ENCODE results near the gene RABGAP1L. TPM values are rescaled to one million over a fixed set of nuclear protein-coding genes. Genes with fewer than 3 reads are reported as not detected.

The RABGAP1L gene
- total and polyA plus RNA-seq, 10 of the 15 experiments (the other 5 are each of a cell fraction or from before 2014, with no cell fraction given) = 5.8 to 194 (median 113) TPM

DNA sequence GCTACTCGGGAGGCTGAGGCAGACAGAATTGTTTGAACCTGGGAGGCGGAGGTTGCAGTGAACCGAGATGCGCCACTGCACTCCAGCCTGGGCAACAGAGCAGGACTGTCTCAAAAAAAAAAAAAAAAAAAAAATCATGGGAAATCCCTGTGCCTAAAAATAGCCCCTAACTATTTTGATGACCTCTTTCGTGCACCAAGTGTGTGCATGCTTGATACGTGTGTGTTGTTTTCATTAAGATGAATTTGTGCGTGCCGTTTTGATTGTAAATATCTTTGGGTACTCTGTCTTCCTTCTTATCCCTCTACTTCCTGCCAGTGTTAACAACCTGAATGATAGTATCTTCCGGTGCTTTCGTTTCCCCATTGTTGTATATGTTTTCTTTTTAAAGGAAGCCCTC is 850.2 kb downstream of the RABGAP1L start:
- FAIRE-seq = no peak
- Histone ChIP-seq H3K4me2 (ENCODE audit: control insufficient read depth, insufficient read depth) (no peak overlapping the region), H3K4me3 (no peak overlapping the region), H3K9me3 (replicated peaks; ENCODE audit: control insufficient read depth, insufficient read depth, low read length) (no peaks in the 10 kb centered on the region), H2AFZ (ENCODE audit: control insufficient read depth, low read depth, low read length) (no peak overlapping the region), H3K79me2 (ENCODE audit: control insufficient read depth, insufficient read depth, low read length) (peaks cover 29% of the 10 kb centered on the region), H3K27ac (ENCODE audit: control insufficient read depth, insufficient read depth) (no peak overlapping the region), H4K20me1 (ENCODE audit: control insufficient read depth, insufficient read depth) (no peaks in the 10 kb centered on the region), H3K36me3 (ENCODE audit: control insufficient read depth in 2 of 2, insufficient read depth in 2 of 2, low read length in 1 of 2) (peaks cover 1 to 42% of the 10 kb centered on the region in 2 experiments; a peak in 3 of 4 replicates), H3K9ac (ENCODE audit: control insufficient read depth, insufficient read depth, low read length) (no peak overlapping the region), H3K4me1 (ENCODE audit: control insufficient read depth, insufficient read depth, low read length) (no peaks in the 10 kb centered on the region; the same call in 1 of the 2 replicates), H3K27me3 (replicated peaks in 1 of 2; ENCODE audit: control insufficient read depth in 2 of 2, insufficient read depth in 2 of 2, low read length in 1 of 2) (no peaks in the 10 kb centered on the region)
- ChIA-PET POLR2A (no interaction called here), CTCF (no interaction called here), SMC1A (ENCODE audit: uncharacterized antibody, unreplicated experiment) (no interaction called here), RAD21 (ENCODE audit: unreplicated experiment) (no interaction called here)
- no peak for ATAC-seq
- intact Hi-C loops (cut with micrococcal nuclease; ENCODE audit: unreplicated experiment) = no loop called here
- WGBS (ENCODE audit: insufficient coverage, insufficient replicate concordance, low lambda C conversion rate, missing lambda C conversion rate) = 93% methylated on average over 10 of the region's 10 CpGs
- in situ Hi-C loops (cut with MboI) = no loop called here
- no peak for DNase-seq (ENCODE audit: low read depth, low spot score)
- no TSS peak for BruUV-seq (replicated peaks)
- no peak for TF ChIP-seq HDGF (IDR thresholded peaks at IDR 0.05)
- no peak for TF ChIP-seq POU2F2 (IDR thresholded peaks at IDR 0.05; ENCODE audit: borderline replicate concordance, low read depth, low read length)
- no peak for TF ChIP-seq SMC3 (IDR thresholded peaks at IDR 0.05; ENCODE audit: borderline replicate concordance, low read length)
- no peak for TF ChIP-seq MXI1 (IDR thresholded peaks at IDR 0.05; ENCODE audit: low read depth, low read length)
- TF ChIP-seq, protein P1, sequence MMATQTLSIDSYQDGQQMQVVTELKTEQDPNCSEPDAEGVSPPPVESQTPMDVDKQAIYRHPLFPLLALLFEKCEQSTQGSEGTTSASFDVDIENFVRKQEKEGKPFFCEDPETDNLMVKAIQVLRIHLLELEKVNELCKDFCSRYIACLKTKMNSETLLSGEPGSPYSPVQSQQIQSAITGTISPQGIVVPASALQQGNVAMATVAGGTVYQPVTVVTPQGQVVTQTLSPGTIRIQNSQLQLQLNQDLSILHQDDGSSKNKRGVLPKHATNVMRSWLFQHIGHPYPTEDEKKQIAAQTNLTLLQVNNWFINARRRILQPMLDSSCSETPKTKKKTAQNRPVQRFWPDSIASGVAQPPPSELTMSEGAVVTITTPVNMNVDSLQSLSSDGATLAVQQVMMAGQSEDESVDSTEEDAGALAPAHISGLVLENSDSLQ (IDR thresholded peaks at IDR 0.05) = no peak
- TF ChIP-seq EGR1 (IDR thresholded peaks at IDR 0.05; ENCODE audit: borderline replicate concordance in 1 of 2, low read depth in 2 of 2, low read length in 2 of 2) = no peak
- no peak for TF ChIP-seq JUNB (IDR thresholded peaks at IDR 0.05)
- no peak for TF ChIP-seq ZBTB33 (IDR thresholded peaks at IDR 0.05)
- TF ChIP-seq, protein P2, sequence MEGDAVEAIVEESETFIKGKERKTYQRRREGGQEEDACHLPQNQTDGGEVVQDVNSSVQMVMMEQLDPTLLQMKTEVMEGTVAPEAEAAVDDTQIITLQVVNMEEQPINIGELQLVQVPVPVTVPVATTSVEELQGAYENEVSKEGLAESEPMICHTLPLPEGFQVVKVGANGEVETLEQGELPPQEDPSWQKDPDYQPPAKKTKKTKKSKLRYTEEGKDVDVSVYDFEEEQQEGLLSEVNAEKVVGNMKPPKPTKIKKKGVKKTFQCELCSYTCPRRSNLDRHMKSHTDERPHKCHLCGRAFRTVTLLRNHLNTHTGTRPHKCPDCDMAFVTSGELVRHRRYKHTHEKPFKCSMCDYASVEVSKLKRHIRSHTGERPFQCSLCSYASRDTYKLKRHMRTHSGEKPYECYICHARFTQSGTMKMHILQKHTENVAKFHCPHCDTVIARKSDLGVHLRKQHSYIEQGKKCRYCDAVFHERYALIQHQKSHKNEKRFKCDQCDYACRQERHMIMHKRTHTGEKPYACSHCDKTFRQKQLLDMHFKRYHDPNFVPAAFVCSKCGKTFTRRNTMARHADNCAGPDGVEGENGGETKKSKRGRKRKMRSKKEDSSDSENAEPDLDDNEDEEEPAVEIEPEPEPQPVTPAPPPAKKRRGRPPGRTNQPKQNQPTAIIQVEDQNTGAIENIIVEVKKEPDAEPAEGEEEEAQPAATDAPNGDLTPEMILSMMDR (IDR thresholded peaks at IDR 0.05 in 2 of 3, conservative IDR thresholded peaks at IDR 0.05 in 1 of 3; ENCODE audit: control insufficient read depth in 2 of 3, extremely low read depth in 1 of 3, insufficient read depth in 1 of 3, low read depth in 3 of 3, low read length in 3 of 3) = no peak
- TF ChIP-seq, protein P3, sequence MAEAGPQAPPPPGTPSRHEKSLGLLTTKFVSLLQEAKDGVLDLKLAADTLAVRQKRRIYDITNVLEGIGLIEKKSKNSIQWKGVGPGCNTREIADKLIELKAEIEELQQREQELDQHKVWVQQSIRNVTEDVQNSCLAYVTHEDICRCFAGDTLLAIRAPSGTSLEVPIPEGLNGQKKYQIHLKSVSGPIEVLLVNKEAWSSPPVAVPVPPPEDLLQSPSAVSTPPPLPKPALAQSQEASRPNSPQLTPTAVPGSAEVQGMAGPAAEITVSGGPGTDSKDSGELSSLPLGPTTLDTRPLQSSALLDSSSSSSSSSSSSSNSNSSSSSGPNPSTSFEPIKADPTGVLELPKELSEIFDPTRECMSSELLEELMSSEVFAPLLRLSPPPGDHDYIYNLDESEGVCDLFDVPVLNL (IDR thresholded peaks at IDR 0.05; ENCODE audit: low read depth, low read length) = no peak
- TF ChIP-seq NKRF (conservative IDR thresholded peaks at IDR 0.05) = no peak
- no peak for TF ChIP-seq RBBP5 (conservative IDR thresholded peaks at IDR 0.05)
- TF ChIP-seq CBFB (IDR thresholded peaks at IDR 0.05; ENCODE audit: low read depth) = no peak
- no peak for TF ChIP-seq EP300 (IDR thresholded peaks at IDR 0.05; ENCODE audit: borderline replicate concordance in 1 of 2, control insufficient read depth in 1 of 2, low read depth in 2 of 2, low read length in 2 of 2)

Measured in GM12878 (cell line).